H9 (cell line): Measurements from ENCODE around the gene TFDP1. TPM values are rescaled to one million over a fixed set of nuclear protein-coding genes. Genes with fewer than 3 reads are reported as not detected.
A peak's percentile ranks its signal among the peaks of the same experiment; 100 is the strongest.

Experiments used
- DNase-seq: peaks from one replicate; pipeline ENCODE4 v3.0.0-alpha.2; 2017
- H2AFZ ChIP-seq: one replicate; pipeline ENCODE4 v1.6.1; 2013; ENCODE audit warnings: mild to moderate bottlenecking, low read length, control low read depth, moderate library complexity
- H2AK5ac ChIP-seq: 2 replicates; pipeline ENCODE4 v1.6.1; 2013; ENCODE audit warnings: low read length, control low read depth, mixed read lengths; ENCODE audit not compliant: insufficient read length
- H2BK120ac ChIP-seq: one replicate; pipeline ENCODE4 v1.6.1; 2013; ENCODE audit warnings: low read depth, mild to moderate bottlenecking, low read length, control low read depth, inconsistent platforms; ENCODE audit not compliant: poor library complexity, severe bottlenecking
- H2BK12ac ChIP-seq: 2 replicates; pipeline ENCODE4 v1.6.1; 2013; ENCODE audit warnings: low read length, control low read depth, mixed read lengths, low read depth; ENCODE audit not compliant: insufficient read length
- H2BK15ac ChIP-seq: 2 replicates; pipeline ENCODE4 v1.6.1; 2013; ENCODE audit warnings: low read depth, low read length, control low read depth
- H2BK20ac ChIP-seq: one replicate; pipeline ENCODE4 v1.6.1; 2013; ENCODE audit warnings: low read depth, mild to moderate bottlenecking, low read length, control low read depth, inconsistent platforms; ENCODE audit not compliant: poor library complexity, severe bottlenecking
- H2BK5ac ChIP-seq: 2 replicates; pipeline ENCODE4 v1.6.1; 2013; ENCODE audit warnings: low read length, control low read depth, mixed read lengths; ENCODE audit not compliant: insufficient read length
- H3K14ac ChIP-seq: 2 replicates; pipeline ENCODE4 v1.6.1; 2013; ENCODE audit warnings: low read length, control low read depth; ENCODE audit not compliant: insufficient read depth
- H3K18ac ChIP-seq: 2 replicates; pipeline ENCODE4 v1.6.1; 2013; ENCODE audit warnings: low read depth, mild to moderate bottlenecking, mixed read lengths, low read length, control low read depth; ENCODE audit not compliant: insufficient read length
- H3K23ac ChIP-seq: 2 replicates; pipeline ENCODE4 v1.6.1; 2013; ENCODE audit warnings: low read length, control low read depth, mixed read lengths, low read depth; ENCODE audit not compliant: insufficient read length
- H3K23me2 ChIP-seq: 2 replicates; pipeline ENCODE4 v1.6.1; 2013; ENCODE audit warnings: low read depth, mild to moderate bottlenecking, mixed read lengths, low read length, control low read depth; ENCODE audit not compliant: insufficient read length, poor library complexity, severe bottlenecking
- H3K27ac ChIP-seq: 2 replicates; pipeline ENCODE4 v1.5.1; 2013; ENCODE audit warnings: low read length, control low read depth, mixed read lengths, low read depth; ENCODE audit not compliant: insufficient read length
- H3K27me3 ChIP-seq: 2 replicates; pipeline ENCODE4 v1.6.1; 2013; ENCODE audit warnings: low read length, control low read depth, inconsistent platforms; ENCODE audit not compliant: insufficient read depth
- H3K4ac ChIP-seq: 2 replicates; pipeline ENCODE4 v1.6.1; 2013; ENCODE audit warnings: low read depth, mild to moderate bottlenecking, control low read depth, inconsistent platforms, low read length, moderate library complexity
- H3K4me1 ChIP-seq: 2 replicates; pipeline ENCODE4 v1.6.1; 2013; ENCODE audit warnings: low read length, control low read depth, inconsistent platforms; ENCODE audit not compliant: insufficient read depth
- H3K4me2 ChIP-seq: 2 replicates; pipeline ENCODE4 v1.6.1; 2013; ENCODE audit warnings: low read length, control low read depth, mixed read lengths; ENCODE audit not compliant: insufficient read length, insufficient read depth
- H3K56ac ChIP-seq: 2 replicates; pipeline ENCODE4 v1.6.1; 2013; ENCODE audit warnings: low read depth, mild to moderate bottlenecking, mixed read lengths, low read length, control low read depth; ENCODE audit not compliant: insufficient read length
- H3K79me1 ChIP-seq: 2 replicates; pipeline ENCODE4 v1.6.1; 2013; ENCODE audit warnings: low read depth, mild to moderate bottlenecking, moderate library complexity, low read length, control low read depth, inconsistent platforms; ENCODE audit not compliant: insufficient read depth, poor library complexity, severe bottlenecking
- H3K79me2 ChIP-seq: 2 replicates; pipeline ENCODE4 v1.6.1; 2013; ENCODE audit warnings: low read length, control low read depth, inconsistent platforms; ENCODE audit not compliant: insufficient read depth
- H3K9ac ChIP-seq: 2 replicates; pipeline ENCODE4 v1.6.1; 2013; ENCODE audit warnings: low read length, control low read depth, mixed read lengths; ENCODE audit not compliant: insufficient read length; ENCODE audit errors: extremely low read depth
- H3K9me3 ChIP-seq: one replicate; pipeline ENCODE4 v1.6.1; 2013; ENCODE audit warnings: low read depth, low read length, inconsistent platforms; ENCODE audit not compliant: control insufficient read depth
- H3T11ph ChIP-seq: one replicate; pipeline ENCODE4 v1.6.1; 2013; ENCODE audit warnings: mild to moderate bottlenecking, low read length, control low read depth, inconsistent platforms
- H4K20me1 ChIP-seq: one replicate; pipeline ENCODE4 v1.6.1; 2013; ENCODE audit not compliant: control insufficient read depth, insufficient read length, insufficient read depth
- H4K5ac ChIP-seq: 2 replicates; pipeline ENCODE4 v1.6.1; 2013; ENCODE audit warnings: low read depth, mild to moderate bottlenecking, mixed read lengths, low read length, control low read depth; ENCODE audit not compliant: insufficient read length
- H4K8ac ChIP-seq: replicated peaks from 2 replicates; pipeline ENCODE4 v1.6.1; 2013; ENCODE audit warnings: low read length, control low read depth, mixed read lengths, low read depth; ENCODE audit not compliant: insufficient read length
- H4K91ac ChIP-seq: 2 replicates; pipeline ENCODE4 v1.6.1; 2013; ENCODE audit warnings: low read depth, mild to moderate bottlenecking, moderate library complexity, mixed read lengths, low read length, control low read depth; ENCODE audit not compliant: insufficient read length
- H3K27ac Mint-ChIP-seq, 3 experiments: 2 replicates in 2 of 3; 3 replicates in 1 of 3; pipeline ENCODE4 v1.8.0; 2020 to 2021; ENCODE audit warnings: mixed read lengths in 3 of 3, mild to moderate bottlenecking in 1 of 3, moderate library complexity in 1 of 3
- H3K27me3 Mint-ChIP-seq: 2 replicates; pipeline ENCODE4 v1.8.0; 2021; ENCODE audit warnings: low read depth, mild to moderate bottlenecking, moderate library complexity, mixed read lengths
- H3K36me3 Mint-ChIP-seq, 3 experiments: 2 replicates in 2 of 3; 3 replicates in 1 of 3; pipeline ENCODE4 v1.8.0; 2020 to 2021; ENCODE audit warnings: low read depth in 3 of 3, mixed read lengths in 3 of 3; ENCODE audit not compliant: insufficient read depth in 1 of 3
- H3K4me1 Mint-ChIP-seq, 2 experiments: 2 replicates each; pipeline ENCODE4 v1.8.0; 2020; ENCODE audit warnings: mixed read lengths in 2 of 2
- H3K4me3 Mint-ChIP-seq, 2 experiments: 2 replicates in 1 of 2; 3 replicates in 1 of 2; pipeline ENCODE4 v1.8.0; 2020 to 2021; ENCODE audit warnings: mild to moderate bottlenecking in 2 of 2, mixed read lengths in 2 of 2, moderate library complexity in 1 of 2
- H3K9me3 Mint-ChIP-seq, 2 experiments: 2 replicates in 1 of 2; 3 replicates in 1 of 2; pipeline ENCODE4 v1.8.0; 2020; ENCODE audit warnings: mild to moderate bottlenecking in 2 of 2, mixed read lengths in 2 of 2, moderate library complexity in 1 of 2
- CTCF ChIP-seq: fragments of 200-600 bp; sonication (generic); conservative IDR thresholded peaks from 3 replicates; pipeline ENCODE4 v1.8.0; 2021; ENCODE audit warnings: antibody characterized with exemption, mild to moderate bottlenecking
- WGBS: extraction: QIAGEN DNeasy Blood & Tissue Kit; methylation state at CpG from one replicate; pipeline ENCODE4 v1.1.7; 2013; ENCODE audit warnings: missing lambda C conversion rate, low lambda C conversion rate, mixed read lengths; ENCODE audit not compliant: insufficient read length; ENCODE audit errors: extremely low coverage; 5-methylcytosine and 5-hydroxymethylcytosine counted together
- total RNA-seq: library from RNA; stranded (reverse); gene quantifications from 2 replicates; pipeline ENCODE4 v1.2.1, GENCODE V29; 2021

Gene TFDP1
- total RNA-seq, 1 experiment from 2014 or later, result 111 TPM

GRCh38 chr13:113605461-113605860 lies 20.9 kb downstream of the TFDP1 start:
- no peaks in the 10 kb centered on the region for H3K9me3 ChIP-seq
- no peaks in the 10 kb centered on the region for H3K4me1 ChIP-seq
- H2BK120ac ChIP-seq, result no peak overlapping the region
- H3K23me2 ChIP-seq, result no peaks in the 10 kb centered on the region
- H3K27ac Mint-ChIP-seq, result peak overlapping the region; percentile 81 to 87 (median 85); a peak in 5 of 7 replicates
- H2AK5ac ChIP-seq, result no peak overlapping the region
- no peak overlapping the region for H4K8ac ChIP-seq
- no peak overlapping the region for H2BK5ac ChIP-seq
- H4K91ac ChIP-seq, result no peak overlapping the region
- no peak overlapping the region for H3K9ac ChIP-seq
- H3K27me3 Mint-ChIP-seq, result no peaks in the 10 kb centered on the region; the same call in 1 of the 2 replicates
- H3K27me3 ChIP-seq, result no peaks in the 10 kb centered on the region
- H3K4me3 Mint-ChIP-seq, result no peak overlapping the region
- no peak overlapping the region for H3K18ac ChIP-seq
- no peak overlapping the region for H2AFZ ChIP-seq
- H3K36me3 Mint-ChIP-seq, result peaks cover 20 to 40% (median 40%) of the 10 kb centered on the region in 3 experiments
- H3T11ph ChIP-seq, result no peak overlapping the region
- H3K56ac ChIP-seq, result no peak overlapping the region
- no peak overlapping the region for H3K23ac ChIP-seq
- no CpG with 5 or more reads among the region's 8 CpGs for WGBS
- no peaks in the 10 kb centered on the region for H3K79me1 ChIP-seq
- no peak overlapping the region for H3K27ac ChIP-seq
- H3K14ac ChIP-seq, result no peak overlapping the region
- H4K20me1 ChIP-seq, result no peaks in the 10 kb centered on the region
- H3K79me2 ChIP-seq, result peaks cover 15% of the 10 kb centered on the region; the same call in 1 of the 2 replicates
- H4K5ac ChIP-seq, result no peak overlapping the region
- TF ChIP-seq CTCF, result no peak
- peaks cover 16 to 21% of the 10 kb centered on the region in 2 experiments for H3K4me1 Mint-ChIP-seq
- no peak overlapping the region for H3K4me2 ChIP-seq
- no peak overlapping the region for H2BK12ac ChIP-seq
- H3K9me3 Mint-ChIP-seq, result no peaks in the 10 kb centered on the region; a peak in 1 of 5 replicates
- H2BK15ac ChIP-seq, result no peak overlapping the region
- no peak for DNase-seq
- no peak overlapping the region for H3K4ac ChIP-seq
- H2BK20ac ChIP-seq, result no peak overlapping the region
